ENCODE results near the gene CLN6.

DNA sequence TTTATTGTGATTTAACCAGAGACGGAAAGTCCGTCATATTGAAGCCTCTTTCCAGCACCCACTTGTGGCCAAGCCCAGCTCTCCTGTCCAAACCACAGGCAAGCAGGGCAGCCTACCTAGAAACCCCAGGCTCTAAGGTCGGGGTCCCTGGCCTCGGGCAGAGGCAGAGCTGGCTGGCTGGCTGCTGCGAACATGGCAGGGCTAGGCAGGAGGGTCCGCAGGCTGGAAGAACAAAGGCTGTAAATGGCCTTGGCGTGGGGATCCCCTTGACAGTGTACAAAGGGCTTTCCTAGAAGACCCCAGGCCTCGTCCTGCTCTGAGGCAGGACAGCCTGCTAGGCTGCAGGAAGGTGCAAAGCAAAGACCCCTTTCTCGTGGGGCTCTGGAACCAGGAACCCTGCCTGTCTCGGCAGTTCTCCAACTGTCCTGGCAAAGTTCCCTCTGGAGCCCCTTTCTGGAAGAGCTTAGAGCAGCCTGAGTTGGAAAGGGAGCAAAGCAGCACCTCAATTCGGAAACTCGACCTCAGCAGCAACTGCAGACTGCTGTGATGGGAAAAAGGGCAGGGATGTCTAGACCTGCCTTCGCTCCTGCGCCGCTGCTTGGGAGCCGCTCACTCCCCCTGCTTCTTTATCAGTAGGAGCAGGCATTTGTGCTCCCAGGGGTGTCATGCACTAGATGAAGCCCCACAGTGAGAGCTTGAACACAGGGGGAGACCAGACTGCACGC lies 32.9 kb downstream of the CLN6 start:
- TF ChIP-seq CTCF (conservative IDR thresholded peaks at IDR 0.05; ENCODE audit: low read length) (no peak), EZH2phosphoT487 (IDR thresholded peaks at IDR 0.05; ENCODE audit: borderline replicate concordance) (no peak)
